Transverse colon (tissue), 4 donors: ENCODE results near the gene OR2T10. TPM values are rescaled to one million over a fixed set of nuclear protein-coding genes. Genes with fewer than 3 reads are reported as not detected.

Source experiments
- DNase-seq: peaks from one replicate; pipeline ENCODE4 v3.0.0-alpha.2; 2019
- H3K27ac ChIP-seq, 4 donors: fragments of 200-600 bp; sonication (generic); 2 replicates each; pipeline ENCODE4 v1.5.1; 2016 to 2018; ENCODE audit warnings: inconsistent platforms in 4 of 4
- H3K27me3 ChIP-seq: fragments of 200-600 bp; sonication (generic); 2 replicates; pipeline ENCODE4 v1.5.1; 2017; ENCODE audit warnings: inconsistent platforms
- H3K36me3 ChIP-seq, 4 donors: fragments of 200-600 bp; sonication (generic); 2 replicates each; pipeline ENCODE4 v1.5.1; 2017 to 2019; ENCODE audit warnings: inconsistent platforms in 4 of 4
- H3K4me1 ChIP-seq, 4 donors: fragments of 200-600 bp; sonication (generic); 2 replicates each; pipeline ENCODE4 v1.5.1; 2017 to 2020; ENCODE audit warnings: inconsistent platforms in 4 of 4
- H3K4me3 ChIP-seq, 4 donors: fragments of 200-600 bp; sonication (generic); 1 replicate in 1 of 4; 2 replicates in 3 of 4; pipeline versions ENCODE4 v1.5.1 to v1.6.1; 2017 to 2019; ENCODE audit warnings: inconsistent platforms in 4 of 4
- H3K9me3 ChIP-seq, 2 donors: fragments of 200-600 bp; sonication (generic); 2 replicates each; pipeline ENCODE4 v1.5.1; 2017 to 2019; ENCODE audit warnings: inconsistent platforms in 2 of 2
- CTCF ChIP-seq, 5 experiments: fragments of 200-600 bp in 3 of 5; fragments of 450-650 bp in 2 of 5; sonication (generic) in 3 of 5; IDR thresholded peaks; 1 replicate in 2 of 5; 2 replicates in 3 of 5; pipeline ENCODE4 v1.5.1; 2016 to 2017; ENCODE audit warnings: antibody characterized with exemption in 5 of 5, inconsistent platforms in 3 of 5, mild to moderate bottlenecking in 2 of 5, moderate library complexity in 1 of 5
- EP300 ChIP-seq: sonication (generic); formaldehyde crosslinking; IDR thresholded peaks from one replicate; pipeline ENCODE4 v1.6.1; 2017; ENCODE audit warnings: antibody characterized with exemption, low read depth
- POLR2A ChIP-seq: fragments of 450-650 bp; IDR thresholded peaks from one replicate; pipeline ENCODE4 v1.6.1; 2016; ENCODE audit warnings: antibody characterized with exemption, mild to moderate bottlenecking, moderate library complexity
- POLR2AphosphoS5 ChIP-seq, 3 donors: sonication (generic); formaldehyde crosslinking; IDR thresholded peaks; one replicate each; pipeline ENCODE4 v1.6.1; 2016; ENCODE audit warnings: antibody characterized with exemption in 3 of 3
- WGBS, 2 donors: methylation state at CpG; one replicate each; pipeline ENCODE4 v1.1.5; 2018; ENCODE audit warnings: low coverage in 1 of 2; 5-methylcytosine and 5-hydroxymethylcytosine counted together
- in situ Hi-C, 4 donors: fragments of 200-750 bp; cut with MboI; loops; one replicate each; pipeline versions ENCODE4 v1.15.0 to v1.15.1; 2017; ENCODE audit warnings: low sequenced_read_pairs in 3 of 4, low pct_ligation_motif_present in 1 of 4, low pct_unique_long_range_greater_than_20kb in 1 of 4
- intact Hi-C: fragments of 100-400 bp; cut with DNase I; formaldehyde crosslinking; loops from one replicate; pipeline ENCODE4 v1.15.1; 2023; ENCODE audit warnings: low total_unique reads
- total RNA-seq, 4 donors: library from RNA; depleted of rRNA; stranded (reverse); fragments of >200 nt; gene quantifications; one replicate each; pipeline ENCODE4 v1.1.0, GENCODE V29; 2016

Gene OR2T10
- total RNA-seq, 4 donors from 2014 or later = not detected

GRCh38 chr1:248618119-248618518 lies 20.6 kb upstream of the OR2T10 start:
- no peak overlapping the region for H3K4me3 ChIP-seq
- H3K36me3 ChIP-seq = no peaks in the 10 kb centered on the region
- WGBS, 2 donors = 67 to 77% methylated on average over 7 of the region's 7 CpGs
- H3K27me3 ChIP-seq = no peaks in the 10 kb centered on the region
- no peak overlapping the region for H3K27ac ChIP-seq
- in situ Hi-C loops (no loop called here), intact Hi-C loops (no loop called here)
- no peak for DNase-seq
- H3K9me3 ChIP-seq = no peaks in the 10 kb centered on the region
- no peaks in the 10 kb centered on the region for H3K4me1 ChIP-seq
- TF ChIP-seq CTCF (IDR thresholded peaks at IDR 0.05) = no peak
- no peak for TF ChIP-seq POLR2AphosphoS5 (IDR thresholded peaks at IDR 0.05)
- TF ChIP-seq POLR2A = no peak
- TF ChIP-seq EP300 = no peak

GRCh38 chr1:248613742-248614141 lies 16.2 kb upstream of the OR2T10 start:
- in situ Hi-C loops (no loop called here), intact Hi-C loops (no loop called here)
- 55 to 80% methylated on average over 1 of the region's 1 CpG for WGBS, 2 donors
- DNase-seq = no peak
- no peak for TF ChIP-seq POLR2A
- no peak for TF ChIP-seq EP300
- TF ChIP-seq POLR2AphosphoS5 (IDR thresholded peaks at IDR 0.05) = no peak
- no peak for TF ChIP-seq CTCF (IDR thresholded peaks at IDR 0.05)
- H3K27me3 ChIP-seq = no peaks in the 10 kb centered on the region
- H3K27ac ChIP-seq = no peak overlapping the region
- no peaks in the 10 kb centered on the region for H3K36me3 ChIP-seq
- no peaks in the 10 kb centered on the region for H3K4me1 ChIP-seq
- H3K4me3 ChIP-seq = no peak overlapping the region
- no peaks in the 10 kb centered on the region for H3K9me3 ChIP-seq

GRCh38 chr1:248611883-248612414 lies 14.4 kb upstream of the OR2T10 start:
- Histone ChIP-seq H3K4me1 (no peaks in the 10 kb centered on the region), H3K9me3 (no peaks in the 10 kb centered on the region), H3K36me3 (no peaks in the 10 kb centered on the region), H3K4me3 (no peak overlapping the region), H3K27me3 (no peaks in the 10 kb centered on the region), H3K27ac (no peak overlapping the region)
- in situ Hi-C loops (no loop called here), intact Hi-C loops (no loop called here)
- DNase-seq = no peak
- 75 to 78% methylated on average over 1 to 4 of the region's 4 CpGs for WGBS, 2 donors
- TF ChIP-seq POLR2A = no peak
- no peak for TF ChIP-seq EP300
- TF ChIP-seq CTCF (IDR thresholded peaks at IDR 0.05) = no peak

- no peaks in the 10 kb centered on the region for H3K27me3 ChIP-seq
- H3K4me3 ChIP-seq = no peak overlapping the region
- no peaks in the 10 kb centered on the region for H3K9me3 ChIP-seq
- in situ Hi-C loops = no loop called here
- H3K4me1 ChIP-seq = no peaks in the 10 kb centered on the region
- H3K36me3 ChIP-seq = no peaks in the 10 kb centered on the region
- intact Hi-C loops = no loop called here
- TF ChIP-seq POLR2AphosphoS5 (IDR thresholded peaks at IDR 0.05) (no peak), POLR2A (no peak), CTCF (IDR thresholded peaks at IDR 0.05) (no peak), EP300 (no peak)
- WGBS, 2 donors = 33 to 43% methylated on average over 3 of the region's 3 CpGs
- H3K27ac ChIP-seq = no peak overlapping the region
- DNase-seq = no peak
Observed at GRCh38 chr1:248610301-248610700, 12.8 kb upstream of the OR2T10 start.
